Measurements from ENCODE around the gene FBXO42. TPM values are rescaled to one million over a fixed set of nuclear protein-coding genes. Genes with fewer than 3 reads are reported as not detected.
"Not testable (repeated sequence)": the region's sequence is repeated elsewhere in the genome, so short reads cannot be mapped to it uniquely, and the experiment has no call there.

Gene FBXO42
- total RNA-seq, 1 donor from 2014 or later = 19.0 TPM

- Mint-ChIP-seq H3K27ac (peak overlapping the region; percentile 74), H3K4me3 (peak overlapping the region; percentile 88), H3K4me1 (peaks cover 38% of the 10 kb centered on the region), H3K27me3 (no peaks in the 10 kb centered on the region), H3K36me3 (ENCODE audit: low read depth) (peaks cover 1% of the 10 kb centered on the region), H3K9me3 (no peaks in the 10 kb centered on the region)
- no peak for TF ChIP-seq CTCF (IDR thresholded peaks at IDR 0.05)
- ATAC-seq (ENCODE audit: low read depth) (no peak), DNase-seq (no peak)
- intact Hi-C loops (cut with micrococcal nuclease) = loop anchor here (1.0 to 5.0 kb wide), 5 partner anchors 16 to 601 kb away; partner anchors contain the start of genes NECAP2 and SZRD1
- ChIA-PET CTCF (interaction anchor here (0.6 to 2.0 kb wide), 5 partner anchors 9 to 88 kb away, joined by 3 to 13 read pairs (median 3); partner anchors contain the start of gene NECAP2), POLR2A (interaction anchor here (0.6 to 1.9 kb wide), 9 partner anchors 10 to 729 kb away, joined by 3 to 24 read pairs (median 5); partner anchors contain the start of genes RNU1-1 and SZRD1)
Observed at GRCh38 chr1:16351456-16351993, 755 bp downstream of the FBXO42 start.

GRCh38 chr1:16349847-16350406 lies 2.4 kb downstream of the FBXO42 start:
- no peak for DNase-seq
- peaks cover 42% of the 10 kb centered on the region for H3K4me1 Mint-ChIP-seq
- ChIA-PET CTCF (interaction anchor here (1.5 kb wide), 1 partner anchor 18 kb away, joined by 3 read pairs; no protein-coding TSS in a partner anchor), POLR2A (interaction anchor here (0.6 kb wide), 1 partner anchor 12 kb away, joined by 5 read pairs; no protein-coding TSS in a partner anchor)
- TF ChIP-seq CTCF (IDR thresholded peaks at IDR 0.05) = no peak
- peaks cover 3% of the 10 kb centered on the region for H3K36me3 Mint-ChIP-seq (ENCODE audit: low read depth)
- no peak overlapping the region for H3K4me3 Mint-ChIP-seq
- intact Hi-C loops (cut with micrococcal nuclease) = loop anchor here (5.0 kb wide), 4 partner anchors 43 to 602 kb away; partner anchors contain the start of gene NECAP2
- no peak overlapping the region for H3K27ac Mint-ChIP-seq
- no peak for ATAC-seq (ENCODE audit: low read depth)
- H3K9me3 Mint-ChIP-seq = no peaks in the 10 kb centered on the region
- H3K27me3 Mint-ChIP-seq = no peaks in the 10 kb centered on the region

GRCh38 chr1:16348414-16349182 lies 3.7 kb downstream of the FBXO42 start:
- DNase-seq (no peak), ATAC-seq (ENCODE audit: low read depth) (no peak)
- no peak for TF ChIP-seq CTCF (IDR thresholded peaks at IDR 0.05)
- ChIA-PET POLR2A (no interaction called here), CTCF (interaction anchor here (0.8 to 1.5 kb wide), 3 partner anchors 15 to 270 kb away, joined by 3 read pairs; no protein-coding TSS in a partner anchor)
- Mint-ChIP-seq H3K27me3 (no peaks in the 10 kb centered on the region), H3K4me3 (no peak overlapping the region), H3K9me3 (no peaks in the 10 kb centered on the region), H3K4me1 (peaks cover 42% of the 10 kb centered on the region), H3K27ac (no peak overlapping the region), H3K36me3 (ENCODE audit: low read depth) (peaks cover 3% of the 10 kb centered on the region)
- intact Hi-C loops (cut with micrococcal nuclease) = no loop called here

- ATAC-seq (ENCODE audit: low read depth); intact Hi-C loops (cut with micrococcal nuclease); DNase-seq; CTCF ChIA-PET; H3K27ac Mint-ChIP-seq; POLR2A ChIA-PET; H3K4me3 Mint-ChIP-seq; H3K9me3 Mint-ChIP-seq; H3K27me3 Mint-ChIP-seq: not testable (repeated sequence)
- H3K4me1 Mint-ChIP-seq = peaks cover 24% of the 10 kb centered on the region
- peaks cover 15% of the 10 kb centered on the region for H3K36me3 Mint-ChIP-seq (ENCODE audit: low read depth)
Observed at GRCh38 chr1:16343276-16343675, 9.0 kb downstream of the FBXO42 start.

- ATAC-seq (ENCODE audit: low read depth) (no peak), DNase-seq (no peak)
- Mint-ChIP-seq H3K4me1 (peaks cover 22% of the 10 kb centered on the region), H3K4me3 (no peak overlapping the region), H3K9me3 (no peaks in the 10 kb centered on the region), H3K27me3 (no peaks in the 10 kb centered on the region), H3K36me3 (ENCODE audit: low read depth) (peaks cover 15% of the 10 kb centered on the region), H3K27ac (no peak overlapping the region)
- ChIA-PET CTCF (no interaction called here), POLR2A (no interaction called here)
- no peak for TF ChIP-seq CTCF (IDR thresholded peaks at IDR 0.05)
- intact Hi-C loops (cut with micrococcal nuclease) = no loop called here
Observed at GRCh38 chr1:16342331-16343062, 9.8 kb downstream of the FBXO42 start.

All from activated B cell treated with CpG ODN at 0.5 μM for 24 hours (primary cell).